ENCODE results near the gene MADCAM1.

Gene MADCAM1

GRCh38 chr19:453606-454005 lies 42.7 kb upstream of the MADCAM1 start:
- H3K27ac ChIP-seq = no peak overlapping the region
- in situ Hi-C loops (cut with HindIII; ENCODE audit: low pct_ligation_motif_present, low sequenced_read_pairs) = no loop called here
- TF ChIP-seq, protein P1, sequence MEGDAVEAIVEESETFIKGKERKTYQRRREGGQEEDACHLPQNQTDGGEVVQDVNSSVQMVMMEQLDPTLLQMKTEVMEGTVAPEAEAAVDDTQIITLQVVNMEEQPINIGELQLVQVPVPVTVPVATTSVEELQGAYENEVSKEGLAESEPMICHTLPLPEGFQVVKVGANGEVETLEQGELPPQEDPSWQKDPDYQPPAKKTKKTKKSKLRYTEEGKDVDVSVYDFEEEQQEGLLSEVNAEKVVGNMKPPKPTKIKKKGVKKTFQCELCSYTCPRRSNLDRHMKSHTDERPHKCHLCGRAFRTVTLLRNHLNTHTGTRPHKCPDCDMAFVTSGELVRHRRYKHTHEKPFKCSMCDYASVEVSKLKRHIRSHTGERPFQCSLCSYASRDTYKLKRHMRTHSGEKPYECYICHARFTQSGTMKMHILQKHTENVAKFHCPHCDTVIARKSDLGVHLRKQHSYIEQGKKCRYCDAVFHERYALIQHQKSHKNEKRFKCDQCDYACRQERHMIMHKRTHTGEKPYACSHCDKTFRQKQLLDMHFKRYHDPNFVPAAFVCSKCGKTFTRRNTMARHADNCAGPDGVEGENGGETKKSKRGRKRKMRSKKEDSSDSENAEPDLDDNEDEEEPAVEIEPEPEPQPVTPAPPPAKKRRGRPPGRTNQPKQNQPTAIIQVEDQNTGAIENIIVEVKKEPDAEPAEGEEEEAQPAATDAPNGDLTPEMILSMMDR (IDR thresholded peaks at IDR 0.05; ENCODE audit: low read depth, low read length, missing control alignments) = no peak
- H3K4me3 ChIP-seq (ENCODE audit: low read depth, low read length) = no peak overlapping the region
- DNase-seq = no peak
- H3K36me3 ChIP-seq (replicated peaks) = no peaks in the 10 kb centered on the region
- no peaks in the 10 kb centered on the region for H3K27me3 ChIP-seq (replicated peaks)

- no peak overlapping the region for H3K27ac ChIP-seq
- no peak for DNase-seq
- no peaks in the 10 kb centered on the region for H3K36me3 ChIP-seq (replicated peaks)
- H3K27me3 ChIP-seq (replicated peaks) = peaks cover 4% of the 10 kb centered on the region
- in situ Hi-C loops (cut with HindIII; ENCODE audit: low pct_ligation_motif_present, low sequenced_read_pairs) = no loop called here
- H3K4me3 ChIP-seq (ENCODE audit: low read depth, low read length) = no peak overlapping the region
- TF ChIP-seq, protein P1 (IDR thresholded peaks at IDR 0.05; ENCODE audit: low read depth, low read length, missing control alignments) = no peak
Measured at GRCh38 chr19:455031-455705, 41.1 kb upstream of the MADCAM1 start.

- no peak overlapping the region for H3K4me3 ChIP-seq (ENCODE audit: low read depth, low read length)
- no peaks in the 10 kb centered on the region for H3K36me3 ChIP-seq (replicated peaks)
- no peak overlapping the region for H3K27ac ChIP-seq
- in situ Hi-C loops (cut with HindIII; ENCODE audit: low pct_ligation_motif_present, low sequenced_read_pairs) = no loop called here
- H3K27me3 ChIP-seq (replicated peaks) = peaks cover 5% of the 10 kb centered on the region
- DNase-seq = no peak
- TF ChIP-seq, protein P1 (IDR thresholded peaks at IDR 0.05; ENCODE audit: low read depth, low read length, missing control alignments) = no peak
Measured at GRCh38 chr19:455851-456546, 40.3 kb upstream of the MADCAM1 start.

DNA sequence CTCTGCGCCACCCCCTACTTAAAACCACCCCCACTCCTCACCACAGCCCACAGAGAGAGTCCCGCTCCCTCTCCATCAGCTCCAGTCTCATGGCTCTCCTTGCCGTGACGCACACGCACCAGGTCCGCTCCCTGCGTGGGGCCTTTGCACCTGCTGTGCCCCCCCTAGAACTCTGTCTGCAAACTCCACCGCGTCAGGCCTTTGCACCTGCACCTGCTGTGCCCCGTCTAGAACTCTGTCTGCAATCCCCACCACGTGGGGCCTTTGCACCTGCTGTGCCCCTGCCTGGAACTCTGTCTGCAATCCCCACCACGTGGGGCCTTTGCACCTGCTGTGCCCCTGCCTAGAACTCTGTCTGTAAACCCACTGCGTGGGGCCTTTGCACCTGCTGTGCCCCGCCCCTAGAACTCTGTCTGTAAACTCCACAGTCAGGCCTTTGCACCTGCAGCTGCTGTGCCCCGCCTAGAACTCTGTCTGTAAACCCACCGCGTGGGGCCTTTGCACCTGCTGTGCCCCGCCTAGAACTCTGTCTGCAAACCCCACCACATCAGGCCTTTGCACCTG lies 39.7 kb upstream of the MADCAM1 start:
- Histone ChIP-seq H3K36me3 (replicated peaks) (no peaks in the 10 kb centered on the region), H3K27me3 (replicated peaks) (peaks cover 7% of the 10 kb centered on the region), H3K27ac (no peak overlapping the region), H3K4me3 (ENCODE audit: low read depth, low read length) (no peak overlapping the region)
- no peak for DNase-seq
- in situ Hi-C loops (cut with HindIII; ENCODE audit: low pct_ligation_motif_present, low sequenced_read_pairs) = no loop called here
- TF ChIP-seq, protein P1 (IDR thresholded peaks at IDR 0.05; ENCODE audit: low read depth, low read length, missing control alignments) = no peak

DNA sequence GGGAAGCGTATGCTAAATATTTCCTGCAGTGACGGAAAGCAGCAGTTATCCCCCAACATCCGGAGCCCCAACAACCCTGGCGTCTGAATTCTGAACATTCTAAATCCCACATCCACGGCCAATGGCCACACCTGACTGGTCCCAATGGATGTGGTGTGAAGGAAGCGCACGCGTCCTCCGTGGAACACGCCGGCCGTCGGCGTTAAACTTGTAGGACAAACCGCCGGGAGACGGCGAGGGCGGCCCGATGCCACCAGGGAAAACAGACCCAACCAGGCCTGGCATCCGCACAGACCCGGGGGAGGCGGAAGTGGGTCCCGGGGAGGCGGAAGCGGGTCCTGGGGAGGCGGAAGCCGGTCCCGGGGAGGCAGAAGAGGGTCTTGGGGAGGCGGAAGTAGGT lies 38.6 kb upstream of the MADCAM1 start:
- Histone ChIP-seq H3K27me3 (replicated peaks) (peaks cover 14% of the 10 kb centered on the region), H3K27ac (no peak overlapping the region), H3K4me3 (ENCODE audit: low read depth, low read length) (no peak overlapping the region), H3K36me3 (replicated peaks) (no peaks in the 10 kb centered on the region)
- in situ Hi-C loops (cut with HindIII; ENCODE audit: low pct_ligation_motif_present, low sequenced_read_pairs) = no loop called here
- no peak for DNase-seq
- TF ChIP-seq, protein P1 (IDR thresholded peaks at IDR 0.05; ENCODE audit: low read depth, low read length, missing control alignments) = no peak

All from brain microvascular endothelial cell (primary cell).